ENCODE measurements around the gene RALGDS.

The RALGDS gene

GRCh38 chr9:133055788-133056420 lies 65.1 kb downstream of the RALGDS start:
- DNase-seq (ENCODE audit: low read depth in 1 of 2, low spot score in 1 of 2), result no peak

GRCh38 chr9:133054966-133055365 lies 66.1 kb downstream of the RALGDS start:
- DNase-seq (ENCODE audit: low read depth in 1 of 2, low spot score in 1 of 2), result no peak

GRCh38 chr9:133054194-133054890 lies 66.7 kb downstream of the RALGDS start:
- no peak for DNase-seq (ENCODE audit: low read depth in 1 of 2, low spot score in 1 of 2)

GRCh38 chr9:133051966-133052539 lies 69.0 kb downstream of the RALGDS start:
- DNase-seq (ENCODE audit: low read depth in 1 of 2, low spot score in 1 of 2), result no peak

GRCh38 chr9:133051281-133051900 lies 69.6 kb downstream of the RALGDS start:
- no peak for DNase-seq (ENCODE audit: low read depth in 1 of 2, low spot score in 1 of 2)

- no peak for DNase-seq (ENCODE audit: low read depth in 1 of 2, low spot score in 1 of 2)
Measured at GRCh38 chr9:133050781-133051180, 70.3 kb downstream of the RALGDS start.

- no peak for DNase-seq (ENCODE audit: low read depth in 1 of 2, low spot score in 1 of 2)
Measured at GRCh38 chr9:133050142-133050541, 70.9 kb downstream of the RALGDS start.

GRCh38 chr9:133049043-133049442 lies 72.0 kb downstream of the RALGDS start:
- no peak for DNase-seq (ENCODE audit: low read depth in 1 of 2, low spot score in 1 of 2)

- no peak for DNase-seq (ENCODE audit: low read depth in 1 of 2, low spot score in 1 of 2)
Measured at GRCh38 chr9:133048595-133048994, 72.4 kb downstream of the RALGDS start.

Data from activated CD4-positive, alpha-beta T cell treated with anti-CD3 and anti-CD28 coated beads, Interleukin-2, amount 50 U/mL, for 24 hours (primary cell).